Endothelial cell (in vitro differentiated cells): ENCODE measurements around the gene TECPR1. TPM values are rescaled to one million over a fixed set of nuclear protein-coding genes. Genes with fewer than 3 reads are reported as not detected.

ENCODE experiments used
- DNase-seq: peaks from one replicate; pipeline ENCODE4 v3.0.0; 2021; ENCODE audit warnings: low spot score
- H3K27ac Mint-ChIP-seq: one replicate; pipeline ENCODE4 v1.8.0; 2021; ENCODE audit warnings: mixed read lengths, inconsistent platforms; ENCODE audit not compliant: unreplicated experiment
- H3K27me3 Mint-ChIP-seq: one replicate; pipeline ENCODE4 v1.8.0; 2021; ENCODE audit warnings: mild to moderate bottlenecking, moderate library complexity, mixed read lengths, inconsistent platforms; ENCODE audit not compliant: unreplicated experiment
- H3K36me3 Mint-ChIP-seq: one replicate; pipeline ENCODE4 v1.8.0; 2021; ENCODE audit warnings: mild to moderate bottlenecking, low read depth, mixed read lengths, inconsistent platforms; ENCODE audit not compliant: unreplicated experiment
- H3K4me1 Mint-ChIP-seq: one replicate; pipeline ENCODE4 v1.8.0; 2021; ENCODE audit warnings: mild to moderate bottlenecking, mixed read lengths, inconsistent platforms; ENCODE audit not compliant: unreplicated experiment
- H3K4me3 Mint-ChIP-seq: one replicate; pipeline ENCODE4 v1.8.0; 2021; ENCODE audit warnings: mild to moderate bottlenecking, mixed read lengths, inconsistent platforms; ENCODE audit not compliant: unreplicated experiment
- H3K9me3 Mint-ChIP-seq: one replicate; pipeline ENCODE4 v1.8.0; 2021; ENCODE audit warnings: mixed read lengths, inconsistent platforms; ENCODE audit not compliant: unreplicated experiment
- CTCF ChIP-seq: fragments of 200-600 bp; sonication (generic); IDR thresholded peaks from one replicate; pipeline ENCODE4 v1.5.0; 2021; ENCODE audit warnings: antibody characterized with exemption; ENCODE audit not compliant: unreplicated experiment
- total RNA-seq: library from RNA; stranded (reverse); fragmentation: NEBNext Ultra II Directional; extraction: Animal tissue kit (Norgen Biotek cat#: 25700); gene quantifications from one replicate; pipeline ENCODE4 v1.2.1, GENCODE V29; 2021; ENCODE audit not compliant: unreplicated experiment

TECPR1 gene
- total RNA-seq, 1 donor from 2014 or later: 129 TPM

- peaks cover 30% of the 10 kb centered on the region for H3K36me3 Mint-ChIP-seq
- no peak for DNase-seq
- no peak overlapping the region for H3K4me3 Mint-ChIP-seq
- H3K27me3 Mint-ChIP-seq: peaks cover 3% of the 10 kb centered on the region
- TF ChIP-seq CTCF: no peak
- H3K4me1 Mint-ChIP-seq: no peaks in the 10 kb centered on the region
- H3K9me3 Mint-ChIP-seq: no peaks in the 10 kb centered on the region
- H3K27ac Mint-ChIP-seq: peak overlapping the region; percentile 24
Measured at GRCh38 chr7:98236355-98237185, 15.5 kb downstream of the TECPR1 start.

- no peak overlapping the region for H3K4me3 Mint-ChIP-seq
- no peak overlapping the region for H3K27ac Mint-ChIP-seq
- no peaks in the 10 kb centered on the region for H3K9me3 Mint-ChIP-seq
- H3K4me1 Mint-ChIP-seq: no peaks in the 10 kb centered on the region
- TF ChIP-seq CTCF: no peak
- H3K36me3 Mint-ChIP-seq: peaks cover 25% of the 10 kb centered on the region
- no peak for DNase-seq
- H3K27me3 Mint-ChIP-seq: peaks cover 3% of the 10 kb centered on the region
Measured at GRCh38 chr7:98235901-98236300, 16.1 kb downstream of the TECPR1 start.

- no peaks in the 10 kb centered on the region for H3K4me1 Mint-ChIP-seq
- DNase-seq: no peak
- no peak overlapping the region for H3K27ac Mint-ChIP-seq
- peaks cover 6% of the 10 kb centered on the region for H3K27me3 Mint-ChIP-seq
- peak overlapping the region; percentile 34 for H3K4me3 Mint-ChIP-seq
- H3K36me3 Mint-ChIP-seq: peaks cover 26% of the 10 kb centered on the region
- TF ChIP-seq CTCF: peak; percentile 15
- H3K9me3 Mint-ChIP-seq: no peaks in the 10 kb centered on the region
Measured at GRCh38 chr7:98234429-98235147, 17.4 kb downstream of the TECPR1 start.

- TF ChIP-seq CTCF: no peak
- peak overlapping the region; percentile 36 for H3K27ac Mint-ChIP-seq
- DNase-seq: no peak
- H3K4me3 Mint-ChIP-seq: no peak overlapping the region
- H3K27me3 Mint-ChIP-seq: peaks cover 5% of the 10 kb centered on the region
- H3K9me3 Mint-ChIP-seq: no peaks in the 10 kb centered on the region
- no peaks in the 10 kb centered on the region for H3K4me1 Mint-ChIP-seq
- H3K36me3 Mint-ChIP-seq: peaks cover 19% of the 10 kb centered on the region
Measured at GRCh38 chr7:98233219-98234070, 18.6 kb downstream of the TECPR1 start.
